ENCODE measurements around the gene TBX10. TPM values are rescaled to one million over a fixed set of nuclear protein-coding genes. Genes with fewer than 3 reads are reported as not detected.

The TBX10 gene
- total RNA-seq, 1 donor from 2014 or later = not detected

GRCh38 chr11:67632175-67632981 lies 7.2 kb downstream of the TBX10 start:
- no peaks in the 10 kb centered on the region for H3K27me3 Mint-ChIP-seq
- TF ChIP-seq CTCF (IDR thresholded peaks at IDR 0.05; ENCODE audit: unreplicated experiment) = no peak
- H3K4me3 Mint-ChIP-seq (ENCODE audit: low read depth) = peak overlapping the region; percentile 53
- H3K27ac Mint-ChIP-seq = no peak overlapping the region
- DNase-seq (ENCODE audit: low spot score, unreplicated experiment) = no peak
- no peaks in the 10 kb centered on the region for H3K36me3 Mint-ChIP-seq (ENCODE audit: insufficient read depth)
- peaks cover 7% of the 10 kb centered on the region for H3K4me1 Mint-ChIP-seq (ENCODE audit: low read depth)
- no peaks in the 10 kb centered on the region for H3K9me3 Mint-ChIP-seq (ENCODE audit: low read depth)

GRCh38 chr11:67631853-67632174 lies 7.7 kb downstream of the TBX10 start:
- peaks cover under 1% of the 10 kb centered on the region for H3K9me3 Mint-ChIP-seq (ENCODE audit: low read depth)
- H3K4me1 Mint-ChIP-seq (ENCODE audit: low read depth) = peaks cover 7% of the 10 kb centered on the region
- H3K27ac Mint-ChIP-seq = no peak overlapping the region
- no peak for TF ChIP-seq CTCF (IDR thresholded peaks at IDR 0.05; ENCODE audit: unreplicated experiment)
- DNase-seq (ENCODE audit: low spot score, unreplicated experiment) = no peak
- peaks cover under 1% of the 10 kb centered on the region for H3K36me3 Mint-ChIP-seq (ENCODE audit: insufficient read depth)
- H3K27me3 Mint-ChIP-seq = no peaks in the 10 kb centered on the region
- peak overlapping the region; percentile 53 for H3K4me3 Mint-ChIP-seq (ENCODE audit: low read depth)

- H3K4me1 Mint-ChIP-seq (ENCODE audit: low read depth) = peaks cover 7% of the 10 kb centered on the region
- H3K4me3 Mint-ChIP-seq (ENCODE audit: low read depth) = peak overlapping the region; percentile 78
- no peak for DNase-seq (ENCODE audit: low spot score, unreplicated experiment)
- H3K27me3 Mint-ChIP-seq = no peaks in the 10 kb centered on the region
- TF ChIP-seq CTCF (IDR thresholded peaks at IDR 0.05; ENCODE audit: unreplicated experiment) = no peak
- peaks cover 4% of the 10 kb centered on the region for H3K9me3 Mint-ChIP-seq (ENCODE audit: low read depth)
- H3K27ac Mint-ChIP-seq = peak overlapping the region; percentile 96
- peaks cover 4% of the 10 kb centered on the region for H3K36me3 Mint-ChIP-seq (ENCODE audit: insufficient read depth)
Measured at GRCh38 chr11:67631411-67631810, 8.2 kb downstream of the TBX10 start.

- DNase-seq (ENCODE audit: low spot score, unreplicated experiment) = no peak
- H3K9me3 Mint-ChIP-seq (ENCODE audit: low read depth) = peaks cover 6% of the 10 kb centered on the region
- H3K4me3 Mint-ChIP-seq (ENCODE audit: low read depth) = peak overlapping the region; percentile 78
- peaks cover 4% of the 10 kb centered on the region for H3K36me3 Mint-ChIP-seq (ENCODE audit: insufficient read depth)
- H3K27me3 Mint-ChIP-seq = no peaks in the 10 kb centered on the region
- H3K4me1 Mint-ChIP-seq (ENCODE audit: low read depth) = peaks cover 7% of the 10 kb centered on the region
- H3K27ac Mint-ChIP-seq = peak overlapping the region; percentile 96
- no peak for TF ChIP-seq CTCF (IDR thresholded peaks at IDR 0.05; ENCODE audit: unreplicated experiment)
Measured at GRCh38 chr11:67630943-67631331, 8.6 kb downstream of the TBX10 start.

GRCh38 chr11:67630228-67630942 lies 9.2 kb downstream of the TBX10 start:
- Mint-ChIP-seq H3K27me3 (no peaks in the 10 kb centered on the region), H3K4me3 (ENCODE audit: low read depth) (peak overlapping the region; percentile 78), H3K4me1 (ENCODE audit: low read depth) (peaks cover 7% of the 10 kb centered on the region), H3K9me3 (ENCODE audit: low read depth) (peaks cover 6% of the 10 kb centered on the region), H3K27ac (peak overlapping the region; percentile 96), H3K36me3 (ENCODE audit: insufficient read depth) (peaks cover 4% of the 10 kb centered on the region)
- TF ChIP-seq CTCF (IDR thresholded peaks at IDR 0.05; ENCODE audit: unreplicated experiment) = peak; percentile 90
- peak; percentile 97 for DNase-seq (ENCODE audit: low spot score, unreplicated experiment)
